OCI-LY7 (cell line): ENCODE measurements around the gene IL17RD.

ENCODE experiments used
- EZH2phosphoT487 ChIP-seq: fragments of 200-600 bp; sonication (generic); IDR thresholded peaks from 2 replicates; pipeline ENCODE4 v1.6.1; 2018; ENCODE audit warnings: low read depth, borderline replicate concordance, mild to moderate bottlenecking, mixed run types, antibody characterized with exemption, low read length, moderate library complexity, mixed read lengths
- TF ChIP-seq, protein P1 (sequence below): fragments of 200-600 bp; sonication (generic); conservative IDR thresholded peaks from 2 replicates; pipeline ENCODE4 v1.5.1; 2014; ENCODE audit warnings: mild to moderate bottlenecking, antibody characterized with exemption, low read length, moderate library complexity, mixed read lengths

DNA sequence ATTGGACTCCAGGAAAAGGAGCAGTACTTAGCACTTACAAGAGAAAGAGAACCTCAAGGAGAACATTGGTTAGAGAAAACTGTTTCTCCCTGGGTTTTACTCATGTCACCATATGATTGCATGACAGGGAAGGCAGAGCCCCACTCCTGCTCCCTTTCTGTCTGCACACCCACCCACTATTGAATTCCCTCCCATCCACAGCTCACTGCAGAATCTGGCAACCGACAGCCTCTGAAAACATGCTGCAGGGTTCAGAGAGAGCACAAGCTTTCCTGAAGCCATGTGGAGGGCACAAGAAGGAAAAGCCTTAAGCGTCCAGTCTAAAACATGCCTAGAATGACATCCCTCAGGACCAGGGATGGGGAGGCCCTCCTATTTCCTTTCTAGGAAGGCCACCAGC is 3.0 kb upstream of the IL17RD start:
- TF ChIP-seq, protein P1, sequence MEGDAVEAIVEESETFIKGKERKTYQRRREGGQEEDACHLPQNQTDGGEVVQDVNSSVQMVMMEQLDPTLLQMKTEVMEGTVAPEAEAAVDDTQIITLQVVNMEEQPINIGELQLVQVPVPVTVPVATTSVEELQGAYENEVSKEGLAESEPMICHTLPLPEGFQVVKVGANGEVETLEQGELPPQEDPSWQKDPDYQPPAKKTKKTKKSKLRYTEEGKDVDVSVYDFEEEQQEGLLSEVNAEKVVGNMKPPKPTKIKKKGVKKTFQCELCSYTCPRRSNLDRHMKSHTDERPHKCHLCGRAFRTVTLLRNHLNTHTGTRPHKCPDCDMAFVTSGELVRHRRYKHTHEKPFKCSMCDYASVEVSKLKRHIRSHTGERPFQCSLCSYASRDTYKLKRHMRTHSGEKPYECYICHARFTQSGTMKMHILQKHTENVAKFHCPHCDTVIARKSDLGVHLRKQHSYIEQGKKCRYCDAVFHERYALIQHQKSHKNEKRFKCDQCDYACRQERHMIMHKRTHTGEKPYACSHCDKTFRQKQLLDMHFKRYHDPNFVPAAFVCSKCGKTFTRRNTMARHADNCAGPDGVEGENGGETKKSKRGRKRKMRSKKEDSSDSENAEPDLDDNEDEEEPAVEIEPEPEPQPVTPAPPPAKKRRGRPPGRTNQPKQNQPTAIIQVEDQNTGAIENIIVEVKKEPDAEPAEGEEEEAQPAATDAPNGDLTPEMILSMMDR = no peak
- no peak for TF ChIP-seq EZH2phosphoT487
